ENCODE results near the gene MT1E. TPM values are rescaled to one million over a fixed set of nuclear protein-coding genes. Genes with fewer than 3 reads are reported as not detected.

The MT1E gene
- total RNA-seq, 1 donor from 2014 or later = 5.2 TPM

GRCh38 chr16:56604966-56605365 lies 20.6 kb upstream of the MT1E start:
- TF ChIP-seq, protein P1, sequence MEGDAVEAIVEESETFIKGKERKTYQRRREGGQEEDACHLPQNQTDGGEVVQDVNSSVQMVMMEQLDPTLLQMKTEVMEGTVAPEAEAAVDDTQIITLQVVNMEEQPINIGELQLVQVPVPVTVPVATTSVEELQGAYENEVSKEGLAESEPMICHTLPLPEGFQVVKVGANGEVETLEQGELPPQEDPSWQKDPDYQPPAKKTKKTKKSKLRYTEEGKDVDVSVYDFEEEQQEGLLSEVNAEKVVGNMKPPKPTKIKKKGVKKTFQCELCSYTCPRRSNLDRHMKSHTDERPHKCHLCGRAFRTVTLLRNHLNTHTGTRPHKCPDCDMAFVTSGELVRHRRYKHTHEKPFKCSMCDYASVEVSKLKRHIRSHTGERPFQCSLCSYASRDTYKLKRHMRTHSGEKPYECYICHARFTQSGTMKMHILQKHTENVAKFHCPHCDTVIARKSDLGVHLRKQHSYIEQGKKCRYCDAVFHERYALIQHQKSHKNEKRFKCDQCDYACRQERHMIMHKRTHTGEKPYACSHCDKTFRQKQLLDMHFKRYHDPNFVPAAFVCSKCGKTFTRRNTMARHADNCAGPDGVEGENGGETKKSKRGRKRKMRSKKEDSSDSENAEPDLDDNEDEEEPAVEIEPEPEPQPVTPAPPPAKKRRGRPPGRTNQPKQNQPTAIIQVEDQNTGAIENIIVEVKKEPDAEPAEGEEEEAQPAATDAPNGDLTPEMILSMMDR (IDR thresholded peaks at IDR 0.05; ENCODE audit: unreplicated experiment) = no peak
- Mint-ChIP-seq H3K9me3 (ENCODE audit: low read depth) (no peaks in the 10 kb centered on the region), H3K27me3 (peaks cover 80% of the 10 kb centered on the region), H3K4me1 (ENCODE audit: low read depth) (peaks cover 6% of the 10 kb centered on the region), H3K27ac (no peak overlapping the region), H3K4me3 (ENCODE audit: low read depth) (no peak overlapping the region), H3K36me3 (ENCODE audit: insufficient read depth) (no peaks in the 10 kb centered on the region)
- no peak for DNase-seq (ENCODE audit: low spot score, unreplicated experiment)

DNA sequence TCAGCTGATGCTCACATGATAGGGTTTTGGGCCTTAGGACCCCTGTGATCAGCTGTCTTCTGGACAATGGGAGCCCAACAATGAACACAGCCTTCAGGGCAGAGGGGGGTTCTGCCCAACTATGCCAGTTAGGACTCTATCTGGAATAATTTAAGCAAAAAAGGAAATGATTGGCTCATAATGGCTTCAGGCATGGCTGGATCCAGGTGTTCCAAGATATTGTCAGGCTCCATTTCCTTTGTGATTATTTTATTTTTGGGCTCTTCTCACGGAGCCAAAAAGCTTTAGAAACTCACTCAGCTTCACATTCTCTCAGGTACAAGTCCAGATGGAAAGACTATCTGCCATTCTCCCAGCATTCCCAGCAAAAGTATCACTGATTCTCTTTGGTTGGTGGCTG lies 20.1 kb upstream of the MT1E start:
- H3K27me3 Mint-ChIP-seq = peaks cover 81% of the 10 kb centered on the region

GRCh38 chr16:56606071-56606475 lies 19.5 kb upstream of the MT1E start:
- no peak overlapping the region for H3K27ac Mint-ChIP-seq
- DNase-seq (ENCODE audit: low spot score, unreplicated experiment) = no peak
- H3K9me3 Mint-ChIP-seq (ENCODE audit: low read depth) = no peaks in the 10 kb centered on the region
- peaks cover 6% of the 10 kb centered on the region for H3K4me1 Mint-ChIP-seq (ENCODE audit: low read depth)
- peaks cover 81% of the 10 kb centered on the region for H3K27me3 Mint-ChIP-seq
- TF ChIP-seq, protein P1 (IDR thresholded peaks at IDR 0.05; ENCODE audit: unreplicated experiment) = no peak
- no peak overlapping the region for H3K4me3 Mint-ChIP-seq (ENCODE audit: low read depth)
- H3K36me3 Mint-ChIP-seq (ENCODE audit: insufficient read depth) = no peaks in the 10 kb centered on the region

More for the DNA sequence above, 20.1 kb upstream of the MT1E start:
- DNase-seq (ENCODE audit: low spot score, unreplicated experiment) = no peak
- TF ChIP-seq, protein P1 (IDR thresholded peaks at IDR 0.05; ENCODE audit: unreplicated experiment) = no peak
- no peak overlapping the region for H3K4me3 Mint-ChIP-seq (ENCODE audit: low read depth)
- no peak overlapping the region for H3K27ac Mint-ChIP-seq
- H3K36me3 Mint-ChIP-seq (ENCODE audit: insufficient read depth) = no peaks in the 10 kb centered on the region
- H3K4me1 Mint-ChIP-seq (ENCODE audit: low read depth) = peaks cover 6% of the 10 kb centered on the region
- H3K9me3 Mint-ChIP-seq (ENCODE audit: low read depth) = no peaks in the 10 kb centered on the region

DNA sequence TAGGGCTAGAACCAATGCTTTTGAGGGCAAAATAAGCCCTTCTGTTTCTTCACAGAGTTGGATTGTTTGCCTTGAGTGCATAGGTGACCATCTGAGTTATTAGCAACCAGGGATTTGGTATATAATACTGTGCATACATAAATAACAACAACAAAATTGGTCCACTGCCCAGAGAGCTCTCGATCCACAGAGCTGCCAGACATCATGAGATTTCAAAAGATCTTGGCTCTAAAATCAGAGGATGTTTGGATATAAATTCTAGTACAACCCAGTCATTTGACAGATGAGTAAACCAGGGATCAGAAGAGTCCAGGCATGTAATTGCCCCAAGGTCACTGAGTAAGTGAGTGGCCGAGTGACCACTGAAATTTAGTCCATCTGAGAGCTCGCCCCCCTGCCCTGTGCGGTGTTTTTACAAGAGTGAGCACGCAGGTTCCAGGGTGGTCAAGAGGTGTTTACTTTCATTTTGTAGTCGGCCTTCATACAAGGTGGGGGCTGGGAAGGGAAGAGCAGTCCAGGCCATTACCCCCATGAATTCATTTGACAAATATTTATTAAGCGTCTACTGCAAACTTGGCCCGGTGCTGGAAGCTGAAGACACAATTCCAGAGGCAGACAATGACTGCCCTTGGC lies 19.0 kb upstream of the MT1E start:
- Mint-ChIP-seq H3K27me3 (peaks cover 81% of the 10 kb centered on the region), H3K9me3 (ENCODE audit: low read depth) (no peaks in the 10 kb centered on the region), H3K27ac (no peak overlapping the region), H3K4me1 (ENCODE audit: low read depth) (peaks cover 6% of the 10 kb centered on the region), H3K36me3 (ENCODE audit: insufficient read depth) (no peaks in the 10 kb centered on the region), H3K4me3 (ENCODE audit: low read depth) (no peak overlapping the region)
- no peak for DNase-seq (ENCODE audit: low spot score, unreplicated experiment)
- TF ChIP-seq, protein P1 (IDR thresholded peaks at IDR 0.05; ENCODE audit: unreplicated experiment) = no peak

GRCh38 chr16:56607109-56607618 lies 18.4 kb upstream of the MT1E start:
- H3K4me3 Mint-ChIP-seq (ENCODE audit: low read depth) = no peak overlapping the region
- peaks cover 6% of the 10 kb centered on the region for H3K4me1 Mint-ChIP-seq (ENCODE audit: low read depth)
- no peaks in the 10 kb centered on the region for H3K36me3 Mint-ChIP-seq (ENCODE audit: insufficient read depth)
- TF ChIP-seq, protein P1 (IDR thresholded peaks at IDR 0.05; ENCODE audit: unreplicated experiment) = no peak
- H3K27me3 Mint-ChIP-seq = peaks cover 78% of the 10 kb centered on the region
- H3K27ac Mint-ChIP-seq = no peak overlapping the region
- no peak for DNase-seq (ENCODE audit: low spot score, unreplicated experiment)
- H3K9me3 Mint-ChIP-seq (ENCODE audit: low read depth) = no peaks in the 10 kb centered on the region
